22Rv1 (cell line): Measurements from ENCODE around the gene NUF2.
A peak's percentile ranks its signal among the peaks of the same experiment; 100 is the strongest.
"Not testable (repeated sequence)": the region's sequence is repeated elsewhere in the genome, so short reads cannot be mapped to it uniquely, and the experiment has no call there.

ENCODE experiments used
- H3K27ac ChIP-seq: fragments of 450-650 bp; 2 replicates; pipeline ENCODE4 v1.5.1; 2017
- ZFX ChIP-seq: fragments of 450-650 bp; IDR thresholded peaks from 2 replicates; pipeline ENCODE4 v1.6.1; 2017; ENCODE audit warnings: antibody characterized with exemption, borderline replicate concordance
- TF ChIP-seq, protein P1 (sequence below): fragments of 450-650 bp; IDR thresholded peaks from 2 replicates; pipeline ENCODE4 v1.5.1; 2017; ENCODE audit warnings: mild to moderate bottlenecking

NUF2 gene

DNA sequence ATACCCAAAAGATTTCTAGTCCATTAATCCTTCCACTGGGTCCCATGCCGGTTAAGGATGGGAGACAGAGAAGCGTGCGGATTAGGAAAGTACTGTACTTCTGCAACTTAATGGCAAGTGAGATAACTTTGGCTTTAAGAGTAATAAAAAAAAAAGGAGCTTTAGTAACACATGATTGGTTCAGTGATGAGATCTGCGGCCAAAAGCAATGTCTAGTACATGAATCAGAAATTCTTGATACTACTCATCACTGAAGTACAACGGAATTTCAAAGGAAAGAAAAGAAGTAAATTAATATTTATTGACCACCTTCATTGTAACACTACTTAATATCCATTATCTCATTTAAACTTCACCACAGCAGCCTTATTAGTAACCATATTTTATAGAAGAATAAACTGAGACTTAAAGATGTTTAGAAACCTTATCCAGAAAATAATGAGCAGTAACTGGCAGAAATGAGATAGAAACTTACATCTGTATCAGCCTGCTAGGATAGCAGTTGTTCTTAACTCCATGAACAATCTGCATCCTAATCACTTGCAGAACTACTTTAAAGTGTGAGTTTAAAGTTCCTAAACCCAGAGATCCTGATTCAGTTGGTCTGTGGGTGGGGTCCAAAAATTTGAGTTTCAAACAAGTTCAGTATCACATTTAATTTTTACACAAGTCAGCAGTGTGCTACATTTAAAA, 14.1 kb upstream of the NUF2 start:
- TF ChIP-seq, protein P1, sequence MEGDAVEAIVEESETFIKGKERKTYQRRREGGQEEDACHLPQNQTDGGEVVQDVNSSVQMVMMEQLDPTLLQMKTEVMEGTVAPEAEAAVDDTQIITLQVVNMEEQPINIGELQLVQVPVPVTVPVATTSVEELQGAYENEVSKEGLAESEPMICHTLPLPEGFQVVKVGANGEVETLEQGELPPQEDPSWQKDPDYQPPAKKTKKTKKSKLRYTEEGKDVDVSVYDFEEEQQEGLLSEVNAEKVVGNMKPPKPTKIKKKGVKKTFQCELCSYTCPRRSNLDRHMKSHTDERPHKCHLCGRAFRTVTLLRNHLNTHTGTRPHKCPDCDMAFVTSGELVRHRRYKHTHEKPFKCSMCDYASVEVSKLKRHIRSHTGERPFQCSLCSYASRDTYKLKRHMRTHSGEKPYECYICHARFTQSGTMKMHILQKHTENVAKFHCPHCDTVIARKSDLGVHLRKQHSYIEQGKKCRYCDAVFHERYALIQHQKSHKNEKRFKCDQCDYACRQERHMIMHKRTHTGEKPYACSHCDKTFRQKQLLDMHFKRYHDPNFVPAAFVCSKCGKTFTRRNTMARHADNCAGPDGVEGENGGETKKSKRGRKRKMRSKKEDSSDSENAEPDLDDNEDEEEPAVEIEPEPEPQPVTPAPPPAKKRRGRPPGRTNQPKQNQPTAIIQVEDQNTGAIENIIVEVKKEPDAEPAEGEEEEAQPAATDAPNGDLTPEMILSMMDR = no peak
- no peak for TF ChIP-seq ZFX
- no peak overlapping the region for H3K27ac ChIP-seq

DNA sequence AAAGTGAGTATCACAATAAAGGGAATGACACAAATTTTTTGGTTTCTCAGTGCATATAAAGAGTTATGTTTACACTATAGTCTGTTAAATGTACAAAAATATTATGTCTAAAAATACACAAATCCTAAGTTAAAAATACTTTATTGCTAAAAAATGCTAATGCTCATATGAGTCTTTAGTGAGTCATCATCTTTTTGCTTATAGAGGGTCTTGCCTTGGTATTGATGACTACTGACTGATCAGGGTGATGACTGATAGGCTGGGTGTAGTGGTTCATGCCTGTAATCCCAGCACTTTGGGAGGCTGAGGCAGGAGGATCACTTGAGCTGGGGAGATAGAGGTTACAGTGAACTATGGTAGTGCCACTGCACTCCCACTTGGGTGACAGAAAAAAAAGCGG, 12.9 kb upstream of the NUF2 start:
- no peak overlapping the region for H3K27ac ChIP-seq
- TF ChIP-seq ZFX = no peak

DNA sequence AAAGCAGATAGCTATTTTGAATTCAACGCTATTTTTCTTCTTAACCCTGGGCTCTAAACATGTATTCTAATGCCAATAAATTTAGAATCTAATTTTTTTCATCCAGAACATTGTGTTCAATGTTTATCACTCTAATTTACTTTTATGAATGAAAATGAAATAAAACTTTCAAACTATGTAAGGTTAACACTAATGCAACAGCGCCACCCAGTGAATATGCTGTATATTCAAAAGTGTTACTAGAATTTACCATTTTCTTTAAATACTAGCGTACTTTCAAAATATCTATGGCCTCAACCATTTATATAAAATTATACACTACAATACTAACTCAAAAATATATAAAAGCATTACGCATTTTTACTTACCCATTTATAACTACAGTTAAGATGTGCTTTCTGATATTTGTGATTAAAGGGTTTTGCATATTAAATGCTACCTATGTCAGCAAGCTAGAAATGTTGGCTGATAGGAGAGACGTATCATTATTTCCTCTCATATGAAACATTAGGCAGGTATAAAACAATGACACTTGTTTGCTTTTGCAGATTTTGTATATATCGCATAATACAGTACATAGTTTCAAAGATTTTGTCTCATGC, 5.9 kb upstream of the NUF2 start:
- no peak overlapping the region for H3K27ac ChIP-seq
- TF ChIP-seq, protein P1 = peak; percentile 91
- no peak for TF ChIP-seq ZFX

DNA sequence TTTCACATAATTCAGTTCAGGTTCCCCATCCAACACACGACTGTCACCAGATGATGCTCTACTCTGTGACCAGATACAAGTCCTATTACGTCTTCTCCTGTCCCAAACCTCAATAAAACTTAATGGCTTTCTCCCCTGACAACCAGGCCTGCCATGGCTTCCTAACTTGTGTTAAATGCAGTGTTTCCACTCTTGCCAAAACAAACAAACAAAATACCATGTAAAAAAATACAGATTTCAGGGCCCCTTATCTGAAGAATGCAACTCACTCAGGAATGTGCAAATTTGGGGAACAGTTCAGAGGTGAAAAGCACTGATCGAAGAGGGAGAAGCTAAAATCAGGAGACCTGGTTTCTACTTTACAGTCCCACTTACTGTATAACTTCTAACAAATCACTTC, 863 bp upstream of the NUF2 start:
- H3K27ac ChIP-seq = peak overlapping the region; percentile 93
- TF ChIP-seq, protein P1 = no peak
- TF ChIP-seq ZFX = no peak

DNA sequence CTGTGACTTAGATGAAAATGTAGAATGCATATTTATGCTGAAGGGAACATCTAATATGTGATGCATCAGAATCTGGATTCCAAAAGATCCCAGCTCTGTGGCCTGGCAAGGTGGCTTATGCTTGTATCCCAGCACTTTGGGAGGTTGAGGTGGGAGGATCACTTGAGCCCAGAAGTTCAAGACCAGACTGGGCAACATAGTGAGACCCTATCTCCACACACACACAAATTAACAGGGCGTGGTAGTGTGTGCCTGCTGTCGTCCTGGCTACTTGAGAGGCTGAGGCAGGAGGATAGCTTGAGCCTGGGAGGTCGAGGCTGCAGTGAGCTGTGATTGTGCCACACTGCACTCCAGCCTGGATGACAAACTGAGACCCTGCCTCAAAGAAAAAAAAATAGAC, 1.6 kb downstream of the NUF2 start:
- not testable (repeated sequence) for H3K27ac ChIP-seq

GRCh38 chr1:163331116-163331515, 9.4 kb downstream of the NUF2 start:
- TF ChIP-seq, protein P1 = no peak
- H3K27ac ChIP-seq = no peak overlapping the region

GRCh38 chr1:163335216-163335615, 13.5 kb downstream of the NUF2 start:
- TF ChIP-seq, protein P1 = no peak
- TF ChIP-seq ZFX = no peak

DNA sequence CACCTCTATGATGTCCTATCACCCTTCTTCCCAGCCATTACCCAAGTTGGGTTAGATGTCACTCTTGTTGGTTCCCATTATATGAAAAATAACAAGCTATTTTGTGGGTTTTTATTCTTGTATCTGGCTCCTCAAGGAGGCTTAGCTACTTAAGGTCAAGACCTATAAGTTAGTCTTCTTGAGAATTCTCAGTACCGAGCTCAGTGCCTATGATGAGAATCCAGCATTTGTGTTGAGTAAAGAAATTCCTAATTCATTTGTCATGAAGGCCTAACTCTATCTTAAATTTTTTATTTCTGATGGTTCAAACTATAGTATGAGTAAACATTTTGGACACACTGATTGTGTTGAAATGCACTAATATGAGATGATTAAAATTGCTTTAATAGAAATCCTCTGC, 15.9 kb downstream of the NUF2 start:
- no peak for TF ChIP-seq ZFX
- TF ChIP-seq, protein P1 = no peak
- H3K27ac ChIP-seq = no peak overlapping the region

More at GRCh38 chr1:163335216-163335615, 13.5 kb downstream of the NUF2 start:
- H3K27ac ChIP-seq = no peak overlapping the region
